HL-60 (cell line): ENCODE data around the gene ZNF292.
"Not testable (repeated sequence)": the region's sequence is repeated elsewhere in the genome, so short reads cannot be mapped to it uniquely, and the experiment has no call there.

Source experiments
- DNase-seq, 2 experiments: peaks; one replicate each; pipeline ENCODE4 v3.0.0-alpha.2; 2010 to 2020; ENCODE audit warnings: low read depth in 1 of 2, low spot score in 1 of 2
- H3K27ac ChIP-seq: fragments of 250-450 bp; sonication (Bioruptor Pico); replicated peaks from 2 replicates; pipeline ENCODE4 v1.5.1; 2020; ENCODE audit warnings: mild to moderate bottlenecking, moderate library complexity
- H3K27me3 ChIP-seq: fragments of 250-450 bp; sonication (Bioruptor Pico); 2 replicates; pipeline ENCODE4 v1.5.1; 2021; ENCODE audit warnings: mild to moderate bottlenecking, moderate library complexity; ENCODE audit not compliant: insufficient read depth, poor library complexity, severe bottlenecking
- H3K4me3 ChIP-seq: replicated peaks from 2 replicates; pipeline ENCODE4 v1.5.1; 2011; ENCODE audit warnings: mild to moderate bottlenecking, control low read depth, low read length; ENCODE audit not compliant: insufficient read depth
- CTCF ChIP-seq: IDR thresholded peaks from one replicate; pipeline ENCODE4 v1.5.1; 2011; ENCODE audit warnings: low read length, control low read depth, inconsistent platforms; ENCODE audit not compliant: insufficient read depth
- GABPA ChIP-seq: IDR thresholded peaks from 2 replicates; pipeline ENCODE4 v1.6.1; 2012; ENCODE audit warnings: low read depth
- POLR2AphosphoS5 ChIP-seq: IDR thresholded peaks from 2 replicates; pipeline ENCODE4 v1.6.1; 2012; ENCODE audit warnings: low read depth
- SPI1 ChIP-seq: IDR thresholded peaks from 2 replicates; pipeline ENCODE4 v1.6.1; 2012; ENCODE audit warnings: low read depth, mild to moderate bottlenecking, borderline replicate concordance
- TF ChIP-seq, protein P1 (sequence below): IDR thresholded peaks from 2 replicates; pipeline ENCODE4 v1.6.1; 2012; ENCODE audit warnings: low read depth; ENCODE audit not compliant: insufficient replicate concordance

ZNF292 gene

DNA sequence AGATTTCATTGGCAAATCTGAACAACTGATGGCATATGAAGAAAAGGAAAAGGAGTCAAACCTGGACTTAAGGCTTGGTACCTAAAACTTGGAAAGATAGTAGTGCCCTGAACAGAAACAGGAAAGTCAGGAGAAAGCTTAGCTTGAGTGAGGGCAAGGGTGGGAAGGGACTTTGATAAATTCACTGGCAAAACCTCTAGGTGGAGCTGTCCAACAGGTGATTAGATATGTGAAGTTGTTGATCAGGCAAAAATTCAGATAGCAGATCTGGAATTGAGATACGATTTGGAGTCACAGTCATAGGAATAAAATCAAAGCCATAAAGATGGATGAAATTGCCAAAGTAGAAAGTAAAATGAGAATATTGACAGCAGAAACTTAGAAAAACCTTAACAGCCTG is 16.1 kb upstream of the ZNF292 start:
- no peaks in the 10 kb centered on the region for H3K27me3 ChIP-seq
- TF ChIP-seq CTCF (peak; percentile 45), POLR2AphosphoS5 (no peak)
- TF ChIP-seq, protein P1, sequence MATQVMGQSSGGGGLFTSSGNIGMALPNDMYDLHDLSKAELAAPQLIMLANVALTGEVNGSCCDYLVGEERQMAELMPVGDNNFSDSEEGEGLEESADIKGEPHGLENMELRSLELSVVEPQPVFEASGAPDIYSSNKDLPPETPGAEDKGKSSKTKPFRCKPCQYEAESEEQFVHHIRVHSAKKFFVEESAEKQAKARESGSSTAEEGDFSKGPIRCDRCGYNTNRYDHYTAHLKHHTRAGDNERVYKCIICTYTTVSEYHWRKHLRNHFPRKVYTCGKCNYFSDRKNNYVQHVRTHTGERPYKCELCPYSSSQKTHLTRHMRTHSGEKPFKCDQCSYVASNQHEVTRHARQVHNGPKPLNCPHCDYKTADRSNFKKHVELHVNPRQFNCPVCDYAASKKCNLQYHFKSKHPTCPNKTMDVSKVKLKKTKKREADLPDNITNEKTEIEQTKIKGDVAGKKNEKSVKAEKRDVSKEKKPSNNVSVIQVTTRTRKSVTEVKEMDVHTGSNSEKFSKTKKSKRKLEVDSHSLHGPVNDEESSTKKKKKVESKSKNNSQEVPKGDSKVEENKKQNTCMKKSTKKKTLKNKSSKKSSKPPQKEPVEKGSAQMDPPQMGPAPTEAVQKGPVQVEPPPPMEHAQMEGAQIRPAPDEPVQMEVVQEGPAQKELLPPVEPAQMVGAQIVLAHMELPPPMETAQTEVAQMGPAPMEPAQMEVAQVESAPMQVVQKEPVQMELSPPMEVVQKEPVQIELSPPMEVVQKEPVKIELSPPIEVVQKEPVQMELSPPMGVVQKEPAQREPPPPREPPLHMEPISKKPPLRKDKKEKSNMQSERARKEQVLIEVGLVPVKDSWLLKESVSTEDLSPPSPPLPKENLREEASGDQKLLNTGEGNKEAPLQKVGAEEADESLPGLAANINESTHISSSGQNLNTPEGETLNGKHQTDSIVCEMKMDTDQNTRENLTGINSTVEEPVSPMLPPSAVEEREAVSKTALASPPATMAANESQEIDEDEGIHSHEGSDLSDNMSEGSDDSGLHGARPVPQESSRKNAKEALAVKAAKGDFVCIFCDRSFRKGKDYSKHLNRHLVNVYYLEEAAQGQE: no peak
- H3K4me3 ChIP-seq: no peak overlapping the region
- H3K27ac ChIP-seq: no peak overlapping the region
- peak in 1 of 2 experiments; percentile 52 for DNase-seq

GRCh38 chr6:87139927-87140326 is 15.4 kb upstream of the ZNF292 start:
- DNase-seq, H3K4me3 ChIP-seq, H3K27me3 ChIP-seq, H3K27ac ChIP-seq: not testable (repeated sequence)

DNA sequence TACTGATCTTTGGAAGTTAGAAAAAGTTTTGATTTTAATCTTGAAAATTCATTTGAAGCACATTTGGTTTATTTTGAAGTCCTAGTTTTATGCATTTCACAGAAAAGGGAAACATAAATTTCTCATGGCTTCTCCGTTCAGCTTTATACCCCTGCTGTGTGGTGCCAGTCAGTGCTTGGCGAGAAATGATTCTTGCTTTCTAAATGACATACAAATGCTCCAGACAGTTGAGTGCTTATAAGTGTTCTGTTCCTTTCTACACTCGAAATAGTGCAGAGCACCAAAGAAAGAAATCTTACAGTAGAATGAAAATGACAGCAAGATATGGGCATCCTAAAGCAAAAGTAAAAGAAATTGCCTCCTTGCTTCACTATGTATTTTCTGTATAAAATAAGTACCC is 9.0 kb upstream of the ZNF292 start:
- H3K27me3 ChIP-seq: no peaks in the 10 kb centered on the region
- no peak for DNase-seq
- H3K4me3 ChIP-seq: no peak overlapping the region
- H3K27ac ChIP-seq: no peak overlapping the region
- TF ChIP-seq SPI1 (no peak), CTCF (no peak), GABPA (no peak), POLR2AphosphoS5 (no peak)
- TF ChIP-seq, protein P1: no peak

- TF ChIP-seq GABPA (no peak), SPI1 (no peak), POLR2AphosphoS5 (no peak), CTCF (no peak)
- TF ChIP-seq, protein P1: no peak
- Histone ChIP-seq H3K27me3 (no peaks in the 10 kb centered on the region), H3K4me3 (no peak overlapping the region), H3K27ac (no peak overlapping the region)
- no peak for DNase-seq
Observed at GRCh38 chr6:87150406-87150805, 5.0 kb upstream of the ZNF292 start.
